NB4 (cell line): ENCODE results near the gene HS3ST5.
A peak's percentile ranks its signal among the peaks of the same experiment; 100 is the strongest.

Experiments
- DNase-seq: peaks from one replicate; pipeline ENCODE4 v3.0.0; 2010; ENCODE audit warnings: low read depth
- H3K4me3 ChIP-seq: one replicate; pipeline ENCODE4 v1.5.1; 2011; ENCODE audit warnings: mild to moderate bottlenecking, low read depth, low read length, moderate library complexity
- CTCF ChIP-seq: IDR thresholded peaks from one replicate; pipeline ENCODE4 v1.5.1; 2012; ENCODE audit warnings: low read depth, low read length
- MAX ChIP-seq: IDR thresholded peaks from 2 replicates; pipeline ENCODE4 v1.6.1; 2011; ENCODE audit warnings: low read depth, low read length
- MYC ChIP-seq: IDR thresholded peaks from 2 replicates; pipeline ENCODE4 v1.6.1; 2011; ENCODE audit warnings: low read depth, low read length
- POLR2A ChIP-seq: IDR thresholded peaks from 2 replicates; pipeline ENCODE4 v1.6.1; 2011; ENCODE audit warnings: mild to moderate bottlenecking; ENCODE audit not compliant: insufficient read length; ENCODE audit errors: extremely low read depth

Gene HS3ST5

GRCh38 chr6:114281496-114281895 lies 61.3 kb downstream of the HS3ST5 start:
- H3K4me3 ChIP-seq = no peak overlapping the region
- peak; percentile 45 for DNase-seq
- TF ChIP-seq MAX = no peak
- no peak for TF ChIP-seq POLR2A
- no peak for TF ChIP-seq MYC
- no peak for TF ChIP-seq CTCF

GRCh38 chr6:114280239-114280982 lies 62.4 kb downstream of the HS3ST5 start:
- no peak for TF ChIP-seq MAX
- no peak for TF ChIP-seq POLR2A
- TF ChIP-seq CTCF = no peak
- TF ChIP-seq MYC = no peak
- DNase-seq = no peak
- no peak overlapping the region for H3K4me3 ChIP-seq

GRCh38 chr6:114277220-114277619 lies 65.6 kb downstream of the HS3ST5 start:
- TF ChIP-seq CTCF (no peak), MAX (no peak), POLR2A (no peak)
- no peak overlapping the region for H3K4me3 ChIP-seq
- no peak for DNase-seq

- H3K4me3 ChIP-seq = no peak overlapping the region
- no peak for DNase-seq
- TF ChIP-seq MAX (no peak), MYC (no peak), POLR2A (no peak), CTCF (no peak)
Measured at GRCh38 chr6:114276783-114277182, 66.0 kb downstream of the HS3ST5 start.

- no peak overlapping the region for H3K4me3 ChIP-seq
- no peak for DNase-seq
- TF ChIP-seq MAX (no peak), MYC (no peak), POLR2A (no peak), CTCF (no peak)
Measured at GRCh38 chr6:114274836-114275235, 68.0 kb downstream of the HS3ST5 start.
